ENCODE data around the gene ZBTB16. TPM values are rescaled to one million over a fixed set of nuclear protein-coding genes. Genes with fewer than 3 reads are reported as not detected.

Gene ZBTB16
- polyA plus RNA-seq, 3 donors, result 4.1 to 12.3 (median 8.3) TPM

- no peaks in the 10 kb centered on the region for H3K36me3 ChIP-seq (replicated peaks in 1 of 2; ENCODE audit: control insufficient read depth in 1 of 2, insufficient read depth in 2 of 2, low read length in 2 of 2)
- no peaks in the 10 kb centered on the region for H3K4me1 Mint-ChIP-seq
- H3K27me3 ChIP-seq (ENCODE audit: control insufficient read depth in 2 of 2, insufficient read depth in 2 of 2, low read length in 2 of 2), result no peaks in the 10 kb centered on the region
- H3K4me2 ChIP-seq (replicated peaks; ENCODE audit: extremely low read depth, low read length, poor library complexity, severe bottlenecking), result no peak overlapping the region
- H3K9me3 Mint-ChIP-seq, result no peaks in the 10 kb centered on the region
- no peak overlapping the region for H3K4me3 ChIP-seq (replicated peaks in 1 of 3; ENCODE audit: low read depth in 2 of 3, low read length in 3 of 3)
- H3K4me1 ChIP-seq (ENCODE audit: control insufficient read depth in 1 of 2, insufficient read depth in 2 of 2, low read length in 2 of 2), result no peaks in the 10 kb centered on the region
- H3K27ac Mint-ChIP-seq, result no peak overlapping the region
- peaks cover 0 to 5% (median 1%) of the 10 kb centered on the region in 3 donors for H3K27me3 Mint-ChIP-seq (ENCODE audit: low read depth in 3 of 3)
- H3K9me3 ChIP-seq (replicated peaks in 1 of 2; ENCODE audit: control insufficient read depth in 1 of 2, insufficient read depth in 1 of 2, low read length in 2 of 2), result no peaks in the 10 kb centered on the region
- no peak overlapping the region for H2AFZ ChIP-seq (ENCODE audit: insufficient read depth, low read depth, low read length, poor library complexity, severe bottlenecking)
- H3K36me3 Mint-ChIP-seq, result no peaks in the 10 kb centered on the region
- intact Hi-C loops (cut with micrococcal nuclease), result no loop called here
- no peak for DNase-seq
- no peaks in the 10 kb centered on the region for H4K20me1 ChIP-seq (ENCODE audit: insufficient read depth, low read length)
- TF ChIP-seq, protein P1, sequence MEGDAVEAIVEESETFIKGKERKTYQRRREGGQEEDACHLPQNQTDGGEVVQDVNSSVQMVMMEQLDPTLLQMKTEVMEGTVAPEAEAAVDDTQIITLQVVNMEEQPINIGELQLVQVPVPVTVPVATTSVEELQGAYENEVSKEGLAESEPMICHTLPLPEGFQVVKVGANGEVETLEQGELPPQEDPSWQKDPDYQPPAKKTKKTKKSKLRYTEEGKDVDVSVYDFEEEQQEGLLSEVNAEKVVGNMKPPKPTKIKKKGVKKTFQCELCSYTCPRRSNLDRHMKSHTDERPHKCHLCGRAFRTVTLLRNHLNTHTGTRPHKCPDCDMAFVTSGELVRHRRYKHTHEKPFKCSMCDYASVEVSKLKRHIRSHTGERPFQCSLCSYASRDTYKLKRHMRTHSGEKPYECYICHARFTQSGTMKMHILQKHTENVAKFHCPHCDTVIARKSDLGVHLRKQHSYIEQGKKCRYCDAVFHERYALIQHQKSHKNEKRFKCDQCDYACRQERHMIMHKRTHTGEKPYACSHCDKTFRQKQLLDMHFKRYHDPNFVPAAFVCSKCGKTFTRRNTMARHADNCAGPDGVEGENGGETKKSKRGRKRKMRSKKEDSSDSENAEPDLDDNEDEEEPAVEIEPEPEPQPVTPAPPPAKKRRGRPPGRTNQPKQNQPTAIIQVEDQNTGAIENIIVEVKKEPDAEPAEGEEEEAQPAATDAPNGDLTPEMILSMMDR (IDR thresholded peaks at IDR 0.05), result no peak
- H3K4me3 Mint-ChIP-seq, result no peak overlapping the region
- H3K79me2 ChIP-seq (ENCODE audit: insufficient read depth, low read length), result no peaks in the 10 kb centered on the region
- H3K9ac ChIP-seq (ENCODE audit: insufficient read depth, low read length, poor library complexity, severe bottlenecking), result no peak overlapping the region
- H3K27ac ChIP-seq (ENCODE audit: low read depth in 1 of 2, low read length in 2 of 2), result no peak overlapping the region
- 87% methylated on average over 5 of the region's 10 CpGs for WGBS (ENCODE audit: insufficient coverage)
Measured at GRCh38 chr11:114044042-114044871, 15.3 kb upstream of the ZBTB16 start.

- H3K79me2 ChIP-seq (ENCODE audit: insufficient read depth, low read length), result no peaks in the 10 kb centered on the region
- H3K27me3 Mint-ChIP-seq (ENCODE audit: low read depth in 3 of 3), result peaks cover 0 to 2% (median 0%) of the 10 kb centered on the region in 3 donors
- H3K9me3 ChIP-seq (replicated peaks in 1 of 2; ENCODE audit: control insufficient read depth in 1 of 2, insufficient read depth in 1 of 2, low read length in 2 of 2), result no peaks in the 10 kb centered on the region
- TF ChIP-seq, protein P1 (IDR thresholded peaks at IDR 0.05), result no peak
- intact Hi-C loops (cut with micrococcal nuclease), result no loop called here
- no peak overlapping the region for H3K27ac Mint-ChIP-seq
- no peak overlapping the region for H3K27ac ChIP-seq (ENCODE audit: low read depth in 1 of 2, low read length in 2 of 2)
- H3K9me3 Mint-ChIP-seq, result no peaks in the 10 kb centered on the region
- H3K4me1 Mint-ChIP-seq, result peaks cover 2% of the 10 kb centered on the region
- no peaks in the 10 kb centered on the region for H3K36me3 Mint-ChIP-seq
- H3K36me3 ChIP-seq (replicated peaks in 1 of 2; ENCODE audit: control insufficient read depth in 1 of 2, insufficient read depth in 2 of 2, low read length in 2 of 2), result no peaks in the 10 kb centered on the region
- no peak overlapping the region for H3K9ac ChIP-seq (ENCODE audit: insufficient read depth, low read length, poor library complexity, severe bottlenecking)
- no peak overlapping the region for H2AFZ ChIP-seq (ENCODE audit: insufficient read depth, low read depth, low read length, poor library complexity, severe bottlenecking)
- 80% methylated on average over 1 of the region's 4 CpGs for WGBS (ENCODE audit: insufficient coverage)
- H3K4me3 ChIP-seq (replicated peaks in 1 of 3; ENCODE audit: low read depth in 2 of 3, low read length in 3 of 3), result no peak overlapping the region
- H3K4me3 Mint-ChIP-seq, result no peak overlapping the region
- H3K27me3 ChIP-seq (ENCODE audit: control insufficient read depth in 2 of 2, insufficient read depth in 2 of 2, low read length in 2 of 2), result no peaks in the 10 kb centered on the region
- no peak for DNase-seq
- H4K20me1 ChIP-seq (ENCODE audit: insufficient read depth, low read length), result no peaks in the 10 kb centered on the region
- H3K4me1 ChIP-seq (ENCODE audit: control insufficient read depth in 1 of 2, insufficient read depth in 2 of 2, low read length in 2 of 2), result no peaks in the 10 kb centered on the region
- no peak overlapping the region for H3K4me2 ChIP-seq (replicated peaks; ENCODE audit: extremely low read depth, low read length, poor library complexity, severe bottlenecking)
Measured at GRCh38 chr11:114047327-114047726, 12.2 kb upstream of the ZBTB16 start.
